Hypothalamus (tissue), 51 donors: ENCODE data around the gene PARN.
"Not testable (repeated sequence)": the region's sequence is repeated elsewhere in the genome, so short reads cannot be mapped to it uniquely, and the experiment has no call there.

Source experiments
- DNase-seq, 51 donors: peaks; one replicate each; lab custom pipeline; 2025; lab: John Stamatoyannopoulos, UW

PARN gene

GRCh38 chr16:14632693-14633569 is 2.9 kb upstream of the PARN start, which contains the start of gene BFAR:
TSS of gene BFAR (plus strand) at chr16:14632951. CDS start at chr16:14644347, 11,396 bp downstream.
- peak; percentile 81 to 99 (median 97) for DNase-seq

GRCh38 chr16:14630620-14631330 is 715 bp upstream of the PARN start:
- not testable (repeated sequence) for DNase-seq

GRCh38 chr16:14629612-14629918 is 495 bp downstream of the PARN start:
- DNase-seq = peak in 5 of 51 donors; percentile 6 to 52 (median 38)

GRCh38 chr16:14628806-14629611 is 1.1 kb downstream of the PARN start:
- DNase-seq = no peak

- no peak for DNase-seq
Measured at GRCh38 chr16:14627078-14627477, 3.0 kb downstream of the PARN start.

- no peak for DNase-seq
Measured at GRCh38 chr16:14618566-14618965, 11.5 kb downstream of the PARN start.

- DNase-seq = no peak
Measured at GRCh38 chr16:14616280-14616679, 13.8 kb downstream of the PARN start.

GRCh38 chr16:14613991-14614390 is 16.1 kb downstream of the PARN start:
- DNase-seq = no peak

- no peak for DNase-seq
Measured at GRCh38 chr16:14611660-14612059, 18.4 kb downstream of the PARN start.

GRCh38 chr16:14609716-14610115 is 20.3 kb downstream of the PARN start:
- DNase-seq = no peak

GRCh38 chr16:14608604-14609003 is 21.5 kb downstream of the PARN start:
- DNase-seq = peak in 6 of 51 donors; percentile 0 to 31 (median 15)

GRCh38 chr16:14608111-14608566 is 21.9 kb downstream of the PARN start:
- DNase-seq = no peak

GRCh38 chr16:14606102-14606501 is 24.0 kb downstream of the PARN start:
- no peak for DNase-seq

GRCh38 chr16:14602443-14602963 is 27.6 kb downstream of the PARN start:
- no peak for DNase-seq

- DNase-seq = peak in 1 of 51 donors; percentile 14
Measured at GRCh38 chr16:14600164-14600563, 29.9 kb downstream of the PARN start.

GRCh38 chr16:14586637-14587305 is 43.3 kb downstream of the PARN start:
- no peak for DNase-seq

- no peak for DNase-seq
Measured at GRCh38 chr16:14585287-14585686, 44.8 kb downstream of the PARN start.

GRCh38 chr16:14580926-14581325 is 49.1 kb downstream of the PARN start:
- DNase-seq = not testable (repeated sequence)

- no peak for DNase-seq
Measured at GRCh38 chr16:14579266-14579665, 50.8 kb downstream of the PARN start.

- no peak for DNase-seq
Measured at GRCh38 chr16:14576532-14576931, 53.5 kb downstream of the PARN start.
